Cardiac muscle cell (in vitro differentiated cells and primary cell): ENCODE measurements around the gene ZNF629. TPM values are rescaled to one million over a fixed set of nuclear protein-coding genes. Genes with fewer than 3 reads are reported as not detected.
A peak's percentile ranks its signal among the peaks of the same experiment; 100 is the strongest.

ENCODE experiments used
- DNase-seq, 2 donors: peaks; one replicate each; pipeline versions ENCODE4 v3.0.0 to v3.0.0-alpha.2; 2010 to 2017; ENCODE audit warnings: low read depth in 1 of 2, low spot score in 1 of 2
- H3K27ac ChIP-seq: fragments of 200-600 bp; sonication (generic); 2 replicates; pipeline ENCODE4 v1.5.1; 2016
- H3K27me3 ChIP-seq: fragments of 200-600 bp; sonication (generic); 2 replicates; pipeline ENCODE4 v1.6.0; 2016; ENCODE audit warnings: control low read depth
- H3K36me3 ChIP-seq: fragments of 200-600 bp; sonication (generic); 2 replicates; pipeline ENCODE4 v1.5.1; 2016; ENCODE audit warnings: control low read depth
- H3K4me1 ChIP-seq: fragments of 200-600 bp; sonication (generic); 2 replicates; pipeline ENCODE4 v1.8.1; 2017; ENCODE audit warnings: low read depth, mild to moderate bottlenecking, mixed run types
- H3K4me3 ChIP-seq: fragments of 200-600 bp; sonication (generic); 2 replicates; pipeline ENCODE4 v1.5.1; 2016; ENCODE audit warnings: mild to moderate bottlenecking
- H3K9me3 ChIP-seq: fragments of 200-600 bp; sonication (generic); 2 replicates; pipeline ENCODE4 v1.5.1; 2017; ENCODE audit warnings: low read depth, mild to moderate bottlenecking, control low read depth
- polyA plus RNA-seq: library from polyadenylated mRNA; unstranded; fragments of >200 nt; fragmentation: Nextera tagmentation; extraction: Ambion mirVana; gene quantifications from 2 replicates; pipeline ENCODE4 v1.2.1, GENCODE V29; 2016
- total RNA-seq: library from RNA; depleted of rRNA; stranded (reverse); fragments of >200 nt; gene quantifications from 2 replicates; pipeline ENCODE4 v1.2.3, GENCODE V29; 2016
- TF ChIP-seq, protein P1 (sequence below): IDR thresholded peaks from 2 replicates; pipeline ENCODE4 v1.5.1; 2012; ENCODE audit warnings: low read depth, mild to moderate bottlenecking, low read length

The ZNF629 gene
- total and polyA plus RNA-seq, 2 experiments from 2014 or later: 20.1 to 50.9 TPM

DNA sequence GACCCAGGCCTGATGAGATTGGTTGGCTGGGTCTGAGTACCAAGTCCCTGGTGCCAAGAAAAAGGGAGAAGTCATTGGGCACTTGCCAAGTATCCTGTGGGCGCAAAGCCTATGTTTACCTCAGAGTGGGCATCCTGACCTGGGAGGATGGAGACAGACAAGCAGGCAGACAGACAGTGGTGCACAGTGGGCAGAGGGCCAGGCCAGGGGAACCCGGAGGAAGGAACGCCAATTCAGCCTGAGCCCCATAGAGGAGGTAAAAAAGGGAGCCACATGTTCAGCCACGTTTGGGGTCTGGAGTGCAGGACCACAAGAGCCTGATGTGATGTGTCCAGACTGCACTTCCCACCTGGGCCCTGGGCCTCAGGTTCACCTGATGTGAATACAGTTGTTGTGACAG is 33.4 kb downstream of the ZNF629 start:
- H3K27me3 ChIP-seq: no peaks in the 10 kb centered on the region
- H3K27ac ChIP-seq: no peak overlapping the region
- no peaks in the 10 kb centered on the region for H3K9me3 ChIP-seq
- H3K4me3 ChIP-seq: no peak overlapping the region
- no peaks in the 10 kb centered on the region for H3K4me1 ChIP-seq
- no peak for DNase-seq
- peaks cover 25% of the 10 kb centered on the region for H3K36me3 ChIP-seq
- TF ChIP-seq, protein P1, sequence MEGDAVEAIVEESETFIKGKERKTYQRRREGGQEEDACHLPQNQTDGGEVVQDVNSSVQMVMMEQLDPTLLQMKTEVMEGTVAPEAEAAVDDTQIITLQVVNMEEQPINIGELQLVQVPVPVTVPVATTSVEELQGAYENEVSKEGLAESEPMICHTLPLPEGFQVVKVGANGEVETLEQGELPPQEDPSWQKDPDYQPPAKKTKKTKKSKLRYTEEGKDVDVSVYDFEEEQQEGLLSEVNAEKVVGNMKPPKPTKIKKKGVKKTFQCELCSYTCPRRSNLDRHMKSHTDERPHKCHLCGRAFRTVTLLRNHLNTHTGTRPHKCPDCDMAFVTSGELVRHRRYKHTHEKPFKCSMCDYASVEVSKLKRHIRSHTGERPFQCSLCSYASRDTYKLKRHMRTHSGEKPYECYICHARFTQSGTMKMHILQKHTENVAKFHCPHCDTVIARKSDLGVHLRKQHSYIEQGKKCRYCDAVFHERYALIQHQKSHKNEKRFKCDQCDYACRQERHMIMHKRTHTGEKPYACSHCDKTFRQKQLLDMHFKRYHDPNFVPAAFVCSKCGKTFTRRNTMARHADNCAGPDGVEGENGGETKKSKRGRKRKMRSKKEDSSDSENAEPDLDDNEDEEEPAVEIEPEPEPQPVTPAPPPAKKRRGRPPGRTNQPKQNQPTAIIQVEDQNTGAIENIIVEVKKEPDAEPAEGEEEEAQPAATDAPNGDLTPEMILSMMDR: no peak

DNA sequence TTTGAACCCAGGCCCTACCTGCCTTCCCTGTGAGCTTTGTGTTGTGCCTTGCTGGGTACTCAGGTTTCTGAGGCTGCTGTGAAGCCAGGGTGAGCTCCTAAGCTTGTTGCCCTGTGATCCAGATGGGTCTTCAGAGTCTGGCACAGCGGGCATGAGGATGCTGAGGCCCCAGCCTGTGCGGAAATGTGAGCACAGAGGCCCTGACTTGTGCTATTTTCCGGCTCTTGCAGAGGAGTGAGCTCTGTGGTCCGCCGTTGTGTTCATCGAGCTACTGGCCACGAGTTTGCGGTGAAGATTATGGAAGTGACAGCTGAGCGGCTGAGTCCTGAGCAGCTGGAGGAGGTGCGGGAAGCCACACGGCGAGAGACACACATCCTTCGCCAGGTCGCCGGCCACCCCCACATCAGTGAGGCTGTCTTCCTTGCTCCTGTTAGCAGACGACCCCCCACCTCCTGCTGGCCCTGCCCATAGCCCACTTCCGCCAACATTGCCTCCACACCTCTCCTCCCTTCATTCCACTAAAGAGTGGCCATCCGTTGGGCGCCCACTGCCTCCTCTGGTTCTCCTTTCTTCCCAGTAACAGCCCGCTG is 36.0 kb downstream of the ZNF629 start:
- Histone ChIP-seq H3K4me3 (no peak overlapping the region), H3K4me1 (no peaks in the 10 kb centered on the region), H3K36me3 (peaks cover 22% of the 10 kb centered on the region), H3K9me3 (no peaks in the 10 kb centered on the region), H3K27ac (no peak overlapping the region), H3K27me3 (no peaks in the 10 kb centered on the region)
- DNase-seq: no peak
- TF ChIP-seq, protein P1: no peak

DNA sequence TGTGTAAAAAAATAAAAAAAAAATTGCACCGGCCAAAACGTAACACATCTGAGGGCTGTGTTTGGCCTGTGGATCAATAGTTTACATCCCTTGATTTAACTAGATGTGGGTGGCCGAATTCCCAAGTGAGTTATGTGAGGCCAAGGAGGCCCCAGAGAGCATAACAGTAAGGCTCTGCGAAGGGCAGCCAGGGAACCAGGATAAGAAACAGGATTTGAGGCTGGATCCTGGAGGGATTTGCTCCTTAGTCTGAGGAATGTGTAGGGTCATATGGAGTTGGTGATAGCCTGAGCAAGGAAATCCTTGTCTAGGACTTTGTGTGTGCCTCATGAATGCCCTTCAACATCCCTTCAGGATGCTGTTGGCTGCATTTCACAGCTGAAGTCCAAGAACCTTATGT is 36.8 kb downstream of the ZNF629 start:
- no peak for DNase-seq
- TF ChIP-seq, protein P1: no peak
- no peaks in the 10 kb centered on the region for H3K27me3 ChIP-seq

DNA sequence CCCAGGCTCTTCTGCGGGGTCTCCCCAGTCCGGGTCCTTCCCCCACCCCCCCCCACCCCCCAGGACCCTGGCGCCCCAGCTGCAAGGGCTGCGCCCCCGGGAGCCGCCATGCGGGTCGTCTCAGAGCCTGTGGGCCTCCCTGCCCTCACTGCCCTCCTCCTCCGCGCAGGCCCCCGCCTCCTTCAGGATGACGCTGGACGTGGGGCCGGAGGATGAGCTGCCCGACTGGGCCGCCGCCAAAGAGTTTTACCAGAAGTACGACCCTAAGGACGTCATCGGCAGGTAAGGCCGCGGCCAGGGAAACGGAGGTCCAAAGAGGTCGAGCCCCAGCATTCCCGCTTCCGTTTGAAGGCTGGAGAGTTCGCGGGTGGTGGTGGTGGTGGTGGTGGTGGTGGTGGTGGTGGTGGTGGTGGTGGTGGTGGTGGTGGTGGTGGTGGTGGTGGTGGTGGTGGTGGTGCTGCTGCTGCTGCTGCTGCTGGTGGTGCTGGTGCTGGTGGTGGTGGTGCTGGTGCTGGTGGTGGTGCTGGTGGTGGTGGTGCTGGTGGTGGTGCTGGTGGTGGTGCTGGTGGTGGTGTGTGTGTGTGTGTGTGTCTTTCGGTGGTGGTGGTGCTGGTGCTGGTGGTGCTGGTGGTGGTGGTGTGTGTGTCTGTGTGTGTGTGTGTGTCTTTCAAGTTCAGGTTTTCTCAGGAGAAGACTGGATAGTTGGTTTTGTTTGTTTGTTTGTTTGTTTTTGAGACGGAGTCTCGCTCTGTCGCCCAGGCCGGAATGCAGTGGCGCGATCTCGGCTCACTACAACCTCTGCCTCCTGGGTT is 38.2 kb downstream of the ZNF629 start:
- Histone ChIP-seq H3K27ac (peak overlapping the region; percentile 81), H3K4me1 (no peaks in the 10 kb centered on the region), H3K36me3 (peaks cover 25% of the 10 kb centered on the region), H3K27me3 (no peaks in the 10 kb centered on the region), H3K4me3 (peak overlapping the region; percentile 87), H3K9me3 (no peaks in the 10 kb centered on the region)
- TF ChIP-seq, protein P1: no peak
- DNase-seq: peak; percentile 47 to 61

More for the DNA sequence above, 36.8 kb downstream of the ZNF629 start:
- Histone ChIP-seq H3K27ac (no peak overlapping the region), H3K4me3 (no peak overlapping the region), H3K36me3 (peaks cover 22% of the 10 kb centered on the region), H3K4me1 (no peaks in the 10 kb centered on the region), H3K9me3 (no peaks in the 10 kb centered on the region)

DNA sequence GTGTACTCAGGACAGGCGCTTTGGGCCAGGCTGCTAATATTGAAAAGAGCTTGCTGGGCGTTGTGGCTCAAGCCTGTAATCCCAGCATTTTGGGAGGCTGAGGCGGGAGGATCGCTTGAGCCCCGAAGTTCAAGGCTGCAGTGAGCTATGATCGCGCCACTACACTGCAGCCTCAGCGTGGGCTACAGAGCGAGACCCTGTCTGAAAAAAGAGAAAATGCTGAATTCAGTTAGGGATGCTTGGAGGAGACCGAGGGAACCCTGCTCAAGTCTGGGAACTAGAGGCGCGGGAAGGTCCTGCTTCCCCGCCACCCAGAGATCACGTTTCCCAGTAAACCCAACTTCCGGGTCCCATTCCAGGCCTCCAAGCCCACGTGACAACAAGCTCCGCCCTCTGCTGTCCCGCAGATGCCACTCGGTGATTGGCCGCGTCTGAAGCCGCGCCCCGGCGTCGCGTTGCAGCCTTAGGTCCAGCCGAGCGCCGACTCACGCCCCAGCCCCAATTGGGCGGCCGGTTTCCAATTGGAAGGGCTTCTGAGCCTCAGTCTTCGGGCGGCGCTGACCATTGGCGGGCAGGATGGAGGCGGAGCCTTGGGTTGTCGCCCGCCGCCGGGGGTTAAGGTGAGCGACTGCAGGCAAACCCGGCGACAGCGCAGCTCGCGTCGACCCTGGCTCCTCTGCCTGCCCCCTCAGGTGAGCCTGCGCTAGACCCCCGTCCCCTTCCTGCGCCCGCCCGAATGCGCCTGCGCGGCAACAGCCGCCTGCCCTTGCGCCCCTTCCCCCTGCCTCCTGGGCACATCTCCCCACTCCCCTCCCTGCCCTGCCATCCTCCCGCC is 39.0 kb downstream of the ZNF629 start, which contains the start of gene PHKG2:
TSS of gene PHKG2 (plus strand) at position 627 of the 835 bp plus-strand sequence. CDS start 396 bp downstream, outside the sequence.
- Histone ChIP-seq H3K4me3 (peak within 1 kb of the TSS; percentile 87), H3K4me1 (no peaks in the 10 kb centered on the region), H3K9me3 (no peaks in the 10 kb centered on the region), H3K27ac (peak within 1 kb of the TSS; percentile 81), H3K36me3 (peaks cover 18% of the 10 kb centered on the region), H3K27me3 (no peaks in the 10 kb centered on the region)
- TF ChIP-seq, protein P1: no peak
- peak; percentile 99 to 100 for DNase-seq
